Stimulated activated naive CD8-positive, alpha-beta T cell treated with anti-CD3 and anti-CD28 coated beads, Interleukin-15, amount 100 ng/mL, for 72 hours (primary cell): Measurements from ENCODE around the gene SMAD3.
A peak's percentile ranks its signal among the peaks of the same experiment; 100 is the strongest.

Experiments
- ATAC-seq: fragments of 150-1000 bp; cut with Tn5 transposase; 2 replicates; pipeline ENCODE4 v1.10.0; 2021; ENCODE audit warnings: mild to moderate bottlenecking, moderate library complexity
- DNase-seq, 2 donors: peaks; one replicate each; pipeline ENCODE4 v3.0.0; 2021 to 2022
- H3K27ac Mint-ChIP-seq, 2 donors: one replicate each; pipeline ENCODE4 v1.8.0; 2022; ENCODE audit warnings: mild to moderate bottlenecking in 2 of 2, mixed read lengths in 2 of 2, moderate library complexity in 2 of 2
- H3K27me3 Mint-ChIP-seq: one replicate; pipeline ENCODE4 v1.8.0; 2022; ENCODE audit warnings: mixed read lengths
- H3K4me1 Mint-ChIP-seq: one replicate; pipeline ENCODE4 v1.8.0; 2022; ENCODE audit warnings: mild to moderate bottlenecking, mixed read lengths
- H3K4me3 Mint-ChIP-seq, 2 donors: one replicate each; pipeline ENCODE4 v1.8.0; 2022; ENCODE audit warnings: mild to moderate bottlenecking in 2 of 2, mixed read lengths in 2 of 2, moderate library complexity in 1 of 2
- H3K9me3 Mint-ChIP-seq, 2 donors: one replicate each; pipeline ENCODE4 v1.8.0; 2022; ENCODE audit warnings: mixed read lengths in 2 of 2

The SMAD3 gene

DNA sequence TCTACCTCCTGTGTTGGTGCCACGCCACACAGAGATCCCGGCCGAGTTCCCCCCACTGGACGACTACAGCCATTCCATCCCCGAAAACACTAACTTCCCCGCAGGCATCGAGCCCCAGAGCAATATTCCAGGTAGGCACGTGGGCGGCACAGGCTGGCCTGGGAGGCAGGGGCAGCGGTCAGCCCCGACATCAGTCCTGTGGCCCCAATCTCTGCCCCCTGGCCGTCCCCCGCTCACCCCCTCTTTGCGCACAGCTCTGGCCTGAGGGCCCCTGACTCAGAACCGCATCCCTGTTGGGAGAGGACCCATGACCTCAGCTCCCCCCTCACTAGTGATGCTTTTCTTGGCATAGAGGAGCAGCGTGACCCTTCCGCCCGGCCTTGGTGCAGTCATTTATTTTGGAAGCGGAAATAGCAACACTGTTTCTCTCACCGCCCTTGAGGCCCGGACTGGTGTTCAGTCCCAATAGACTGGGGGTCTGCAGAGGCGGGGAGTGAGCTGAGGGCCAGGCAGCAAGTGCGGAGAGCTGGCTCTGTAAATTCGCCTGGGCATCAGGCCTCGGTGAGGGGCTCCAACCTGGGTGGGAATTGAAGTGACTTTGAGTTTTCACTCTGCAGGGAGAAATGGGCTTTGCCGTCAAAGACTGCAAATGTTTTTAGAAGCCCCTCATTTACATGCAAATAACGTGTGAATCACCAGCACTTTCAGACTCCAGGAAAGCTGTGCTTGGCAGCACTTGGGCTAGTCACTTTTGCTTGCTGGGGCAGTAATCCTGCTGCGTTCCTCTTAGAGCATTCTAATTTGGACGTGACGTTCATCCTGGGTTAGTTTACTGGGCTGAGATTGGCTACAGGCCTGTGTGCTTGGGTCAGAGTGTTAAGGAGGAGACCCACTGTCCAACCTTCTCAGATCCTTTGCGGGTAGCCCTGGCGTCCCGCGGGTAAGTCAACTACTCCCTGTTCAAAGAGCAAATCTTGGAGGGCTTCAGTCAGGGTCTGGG is 100.2 kb downstream of the SMAD3 start:
- H3K4me1 Mint-ChIP-seq, result peaks cover 17% of the 10 kb centered on the region
- no peaks in the 10 kb centered on the region for H3K27me3 Mint-ChIP-seq
- no peak for DNase-seq
- no peaks in the 10 kb centered on the region for H3K9me3 Mint-ChIP-seq
- H3K4me3 Mint-ChIP-seq, result no peak overlapping the region
- peak overlapping the region in 1 of 2 donors; percentile 67 for H3K27ac Mint-ChIP-seq
- no peak for ATAC-seq

DNA sequence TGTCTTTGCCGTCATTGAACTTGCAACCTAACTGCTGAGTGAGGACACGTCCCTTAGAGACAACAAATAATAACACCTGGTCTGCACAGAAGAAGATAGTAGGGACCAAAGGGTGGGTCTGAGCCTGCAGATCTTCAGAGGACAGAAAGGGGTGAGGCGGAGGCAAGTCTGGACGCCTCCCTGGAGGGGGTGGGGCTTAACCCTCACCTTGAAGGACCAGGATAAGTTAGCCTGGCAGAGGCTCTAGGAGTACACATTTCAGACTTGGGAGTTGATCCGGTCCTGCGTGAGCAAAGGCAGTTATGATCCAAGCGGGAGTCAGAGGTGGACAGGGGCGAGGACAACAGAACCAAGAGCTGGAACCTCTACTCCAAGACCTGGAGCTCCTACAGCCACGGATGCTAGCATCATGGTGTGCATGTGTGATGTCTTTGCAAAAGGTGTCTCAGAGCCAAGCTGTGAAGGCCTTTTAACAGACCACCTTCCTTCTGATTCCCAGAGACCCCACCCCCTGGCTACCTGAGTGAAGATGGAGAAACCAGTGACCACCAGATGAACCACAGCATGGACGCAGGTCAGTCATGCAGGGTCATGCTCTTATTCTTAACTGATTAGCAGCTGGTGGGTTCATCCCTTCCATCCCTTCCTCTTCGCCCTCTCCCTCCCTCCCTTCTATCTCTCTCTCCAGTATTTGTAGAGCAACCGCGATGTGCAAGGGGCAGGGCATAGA is 101.0 kb downstream of the SMAD3 start:
- DNase-seq, result no peak
- H3K4me1 Mint-ChIP-seq, result peaks cover 17% of the 10 kb centered on the region
- H3K9me3 Mint-ChIP-seq, result no peaks in the 10 kb centered on the region
- no peaks in the 10 kb centered on the region for H3K27me3 Mint-ChIP-seq
- ATAC-seq, result no peak
- H3K27ac Mint-ChIP-seq, result peak overlapping the region in 1 of 2 donors; percentile 64
- no peak overlapping the region for H3K4me3 Mint-ChIP-seq

DNA sequence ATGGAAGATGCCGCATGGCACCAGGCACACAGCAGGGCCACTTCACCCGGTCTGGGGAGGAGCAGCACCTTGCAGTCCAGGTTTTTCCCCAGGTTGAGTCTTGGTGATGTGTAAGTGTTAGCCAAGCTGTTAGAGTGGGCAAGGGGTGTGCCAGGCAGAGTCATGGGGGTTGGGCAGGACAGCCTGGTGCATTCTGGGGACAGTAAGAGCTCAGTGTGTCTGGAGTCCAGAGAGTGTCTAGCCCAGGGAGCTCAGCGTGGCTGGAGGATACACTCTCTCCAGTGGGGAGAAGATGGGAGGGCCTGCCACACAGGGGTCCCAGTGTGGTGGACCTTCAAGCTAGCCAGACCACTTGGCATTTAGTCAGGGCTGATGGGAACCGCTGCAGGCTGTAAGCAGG is 101.7 kb downstream of the SMAD3 start:
- peaks cover 17% of the 10 kb centered on the region for H3K4me1 Mint-ChIP-seq
- no peaks in the 10 kb centered on the region for H3K27me3 Mint-ChIP-seq
- peak overlapping the region in 1 of 2 donors; percentile 73 for H3K27ac Mint-ChIP-seq
- peak overlapping the region in 1 of 2 donors; percentile 4 for H3K4me3 Mint-ChIP-seq
- H3K9me3 Mint-ChIP-seq, result no peaks in the 10 kb centered on the region
- DNase-seq (no peak), ATAC-seq (no peak)

DNA sequence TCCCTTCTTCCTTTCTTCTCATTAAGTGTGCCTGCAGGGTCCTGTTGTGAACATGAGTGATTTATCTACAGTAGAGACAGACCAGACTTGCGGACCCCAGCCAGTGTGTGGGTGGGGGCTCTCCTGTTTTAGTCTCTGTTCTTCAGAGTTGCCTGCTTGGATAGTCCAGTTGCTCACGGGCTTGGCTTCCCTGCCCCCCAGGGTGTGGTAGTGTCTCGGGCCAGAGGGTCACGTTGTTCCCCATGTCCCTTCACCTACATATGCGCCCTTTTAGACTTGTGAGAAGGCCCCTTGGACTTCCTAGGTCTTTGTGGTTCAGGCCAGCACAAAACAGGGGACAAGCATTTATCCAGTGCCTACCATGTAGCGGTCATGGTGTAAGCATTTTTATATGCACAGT is 103.3 kb downstream of the SMAD3 start:
- Mint-ChIP-seq H3K9me3 (no peaks in the 10 kb centered on the region), H3K27me3 (no peaks in the 10 kb centered on the region), H3K4me1 (peaks cover 26% of the 10 kb centered on the region), H3K4me3 (peak overlapping the region in 1 of 2 donors; percentile 0), H3K27ac (no peak overlapping the region)
- ATAC-seq (no peak), DNase-seq (no peak)

DNA sequence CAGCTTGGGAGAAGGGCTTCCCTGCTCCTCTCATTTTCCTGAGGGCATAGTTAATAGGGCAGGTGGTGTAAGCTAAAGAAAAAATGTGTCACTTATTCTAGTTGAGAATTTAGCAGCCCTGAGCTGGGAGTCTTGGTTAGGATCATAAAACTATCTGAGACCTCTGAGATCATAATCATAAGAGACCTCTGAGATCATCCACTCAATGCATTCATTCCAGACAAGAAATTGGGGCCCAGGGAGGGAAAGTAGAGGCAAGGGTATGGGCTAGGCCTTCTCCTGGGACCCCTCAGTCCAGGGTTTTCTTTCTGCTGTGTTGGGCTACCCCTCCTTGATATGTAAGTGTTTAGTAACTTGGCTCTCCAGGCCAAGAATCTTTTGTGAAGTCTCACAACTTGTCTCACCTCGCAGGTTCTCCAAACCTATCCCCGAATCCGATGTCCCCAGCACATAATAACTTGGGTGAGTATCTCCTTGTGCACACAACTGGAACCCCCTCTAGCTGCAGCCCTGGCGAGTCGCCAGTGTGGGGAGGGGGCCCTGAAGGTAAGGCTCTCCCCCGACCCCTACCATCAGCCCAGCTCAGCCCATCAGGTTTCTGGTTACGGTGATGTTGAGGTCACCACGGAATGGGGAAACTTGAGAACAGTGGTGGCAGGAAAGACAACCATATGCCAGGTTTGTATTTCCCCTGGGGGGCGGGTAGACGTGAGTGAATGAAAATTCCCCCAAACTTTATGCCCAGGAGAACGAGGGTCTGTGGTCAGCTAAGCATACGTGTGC is 104.9 kb downstream of the SMAD3 start:
- ATAC-seq (no peak), DNase-seq (no peak)
- H3K4me3 Mint-ChIP-seq, result no peak overlapping the region
- H3K4me1 Mint-ChIP-seq, result peaks cover 42% of the 10 kb centered on the region
- no peak overlapping the region for H3K27ac Mint-ChIP-seq
- no peaks in the 10 kb centered on the region for H3K9me3 Mint-ChIP-seq
- H3K27me3 Mint-ChIP-seq, result no peaks in the 10 kb centered on the region

DNA sequence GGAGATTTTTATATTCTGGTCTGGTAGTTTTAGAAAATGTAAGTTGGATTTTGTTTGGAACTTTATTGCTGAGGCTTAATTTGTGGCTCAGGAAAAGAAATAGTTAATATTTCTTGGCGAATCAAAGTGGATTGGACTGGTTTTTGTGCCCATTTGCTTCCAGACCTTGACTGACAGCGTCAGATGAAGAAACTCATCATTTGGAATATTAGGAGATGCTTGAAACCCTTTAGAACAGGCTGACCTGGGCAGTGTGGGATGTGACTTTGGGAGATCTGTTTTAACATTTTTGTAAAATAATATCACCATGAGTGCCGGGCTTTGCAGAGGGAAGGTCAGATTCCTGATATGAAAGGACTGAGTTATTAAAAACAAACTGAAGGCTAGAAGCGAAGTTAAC is 106.1 kb downstream of the SMAD3 start:
- Mint-ChIP-seq H3K4me3 (no peak overlapping the region), H3K4me1 (peaks cover 54% of the 10 kb centered on the region), H3K9me3 (no peaks in the 10 kb centered on the region), H3K27me3 (no peaks in the 10 kb centered on the region), H3K27ac (no peak overlapping the region)
- DNase-seq (no peak), ATAC-seq (no peak)

DNA sequence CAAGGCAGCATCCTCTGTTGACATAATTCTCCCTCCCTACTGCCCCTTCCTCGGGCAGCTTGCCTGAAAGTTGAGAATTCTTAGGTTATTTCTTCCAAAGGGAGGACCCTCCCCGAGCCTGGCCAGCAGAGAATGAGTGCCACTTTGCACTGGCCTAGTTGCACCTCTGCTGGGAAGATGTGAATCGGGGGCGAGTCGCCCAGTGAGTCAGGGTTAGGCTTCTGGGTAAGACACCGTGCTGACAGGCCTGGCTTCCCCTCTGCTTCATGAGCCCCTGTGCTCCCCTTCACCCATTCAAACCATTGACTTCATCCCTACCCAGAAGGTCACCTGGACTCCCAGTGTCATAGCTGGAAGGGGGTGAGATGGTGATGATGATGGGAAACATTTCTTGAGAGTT is 106.8 kb downstream of the SMAD3 start:
- H3K4me3 Mint-ChIP-seq, result no peak overlapping the region
- no peak for DNase-seq
- H3K27ac Mint-ChIP-seq, result no peak overlapping the region
- no peak for ATAC-seq
- no peaks in the 10 kb centered on the region for H3K27me3 Mint-ChIP-seq
- H3K4me1 Mint-ChIP-seq, result peaks cover 57% of the 10 kb centered on the region
- no peaks in the 10 kb centered on the region for H3K9me3 Mint-ChIP-seq

DNA sequence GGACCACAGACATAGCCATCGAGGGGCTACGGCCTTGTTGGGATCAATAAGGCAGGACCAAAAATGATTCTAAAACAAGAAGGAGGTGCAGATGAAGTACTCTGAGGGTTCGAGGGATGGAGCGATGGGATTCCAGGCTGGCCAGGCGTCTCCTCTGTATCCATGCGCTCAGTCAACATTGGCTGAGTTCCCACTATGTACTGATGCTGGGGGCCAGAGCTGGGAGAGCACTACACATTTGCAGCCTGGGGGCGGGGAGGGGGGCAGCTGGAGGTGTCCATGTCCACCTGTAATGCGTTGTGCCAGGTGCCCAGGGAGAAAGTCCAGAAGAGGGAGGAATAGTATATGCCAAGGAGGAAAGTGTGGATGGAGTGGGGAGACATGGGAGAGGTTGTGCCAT is 107.6 kb downstream of the SMAD3 start:
- peaks cover 57% of the 10 kb centered on the region for H3K4me1 Mint-ChIP-seq
- ATAC-seq (no peak), DNase-seq (no peak)
- H3K4me3 Mint-ChIP-seq, result no peak overlapping the region
- H3K27me3 Mint-ChIP-seq, result no peaks in the 10 kb centered on the region
- peak overlapping the region; percentile 16 to 64 for H3K27ac Mint-ChIP-seq
- no peaks in the 10 kb centered on the region for H3K9me3 Mint-ChIP-seq

DNA sequence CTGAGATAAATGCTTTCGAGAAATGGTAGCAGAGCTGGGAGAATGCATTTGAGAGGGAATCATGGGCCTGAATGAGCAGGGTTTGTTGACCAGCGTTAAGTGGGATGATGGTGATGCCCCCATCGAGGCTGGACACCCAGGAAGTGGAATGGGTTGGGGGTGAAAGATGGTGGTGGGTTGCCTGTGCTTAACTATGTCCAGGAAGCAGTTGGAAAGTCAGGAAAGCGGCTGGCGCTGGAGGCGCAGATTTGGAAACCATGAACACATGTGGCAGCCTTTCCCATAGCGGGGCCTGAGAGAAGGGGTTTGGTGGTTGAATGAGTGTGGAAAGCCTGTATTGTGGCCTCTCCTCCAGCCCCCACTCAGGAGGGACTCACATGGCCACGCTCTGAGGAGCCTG is 108.4 kb downstream of the SMAD3 start:
- DNase-seq (no peak), ATAC-seq (no peak)
- peaks cover 52% of the 10 kb centered on the region for H3K4me1 Mint-ChIP-seq
- H3K4me3 Mint-ChIP-seq, result no peak overlapping the region
- peak overlapping the region in 1 of 2 donors; percentile 3 for H3K27ac Mint-ChIP-seq
- no peaks in the 10 kb centered on the region for H3K9me3 Mint-ChIP-seq
- H3K27me3 Mint-ChIP-seq, result no peaks in the 10 kb centered on the region

DNA sequence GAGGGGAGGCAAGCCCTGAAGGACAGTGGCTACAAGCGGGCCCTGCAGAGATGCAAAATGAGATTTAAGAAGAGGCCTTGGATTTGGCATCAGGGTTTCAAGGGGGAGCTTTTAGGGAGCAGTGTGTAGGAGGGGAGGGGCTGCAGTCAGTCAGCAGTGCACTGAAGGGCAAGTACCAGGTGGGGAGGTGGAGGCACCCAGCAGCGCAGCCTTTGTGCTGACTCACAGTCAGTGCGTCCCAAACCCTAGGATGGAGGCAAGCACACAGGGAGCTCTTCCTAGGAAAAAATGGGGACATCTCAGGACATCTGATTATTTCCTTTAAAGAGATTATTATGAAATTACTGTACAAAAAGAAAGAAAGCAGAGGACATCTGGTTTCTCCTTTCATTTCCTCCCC is 109.0 kb downstream of the SMAD3 start:
- Mint-ChIP-seq H3K27me3 (no peaks in the 10 kb centered on the region), H3K9me3 (no peaks in the 10 kb centered on the region), H3K27ac (peak overlapping the region in 1 of 2 donors; percentile 85), H3K4me1 (peaks cover 53% of the 10 kb centered on the region), H3K4me3 (peak overlapping the region; percentile 10 to 70)
- no peak for ATAC-seq
- DNase-seq, result no peak

DNA sequence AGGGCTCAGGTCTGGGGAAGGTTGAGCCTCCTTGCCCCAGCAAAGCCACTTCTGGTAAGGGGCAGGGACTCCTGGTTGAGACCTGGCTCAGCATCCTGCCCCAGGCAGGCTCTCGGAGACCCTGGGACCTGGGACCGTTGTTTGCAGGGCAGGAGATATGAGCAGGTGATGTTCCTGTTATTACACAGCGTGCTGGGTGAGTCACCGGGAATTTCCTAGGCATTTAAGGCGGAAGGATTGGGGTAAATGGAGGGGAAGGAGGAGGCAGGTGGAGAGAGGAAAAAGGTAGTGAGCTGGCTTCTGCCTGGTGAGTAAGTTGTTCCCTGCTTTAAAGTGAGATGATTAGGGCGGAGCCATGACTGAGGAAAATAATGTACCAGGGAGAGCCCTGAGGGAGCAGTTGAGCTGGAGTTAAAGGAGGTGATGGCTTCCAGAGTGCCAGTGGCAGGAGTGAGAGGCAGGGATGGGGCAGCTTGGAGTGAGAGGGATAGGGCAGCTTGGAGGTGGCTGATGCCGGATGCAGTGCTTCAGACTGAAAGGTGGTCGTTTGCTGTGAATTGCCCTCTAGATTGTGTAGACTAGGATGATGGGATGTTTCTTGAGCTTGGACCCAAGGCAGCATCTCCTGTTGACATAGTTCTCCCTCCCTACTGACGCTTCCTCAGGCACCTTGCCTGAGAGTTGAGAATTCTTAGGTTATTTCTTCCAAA is 109.6 kb downstream of the SMAD3 start:
- DNase-seq (no peak), ATAC-seq (peak; percentile 18)
- Mint-ChIP-seq H3K4me3 (peak overlapping the region; percentile 40 to 70), H3K27me3 (no peaks in the 10 kb centered on the region), H3K27ac (peak overlapping the region; percentile 85 to 89), H3K4me1 (peaks cover 53% of the 10 kb centered on the region), H3K9me3 (no peaks in the 10 kb centered on the region)

DNA sequence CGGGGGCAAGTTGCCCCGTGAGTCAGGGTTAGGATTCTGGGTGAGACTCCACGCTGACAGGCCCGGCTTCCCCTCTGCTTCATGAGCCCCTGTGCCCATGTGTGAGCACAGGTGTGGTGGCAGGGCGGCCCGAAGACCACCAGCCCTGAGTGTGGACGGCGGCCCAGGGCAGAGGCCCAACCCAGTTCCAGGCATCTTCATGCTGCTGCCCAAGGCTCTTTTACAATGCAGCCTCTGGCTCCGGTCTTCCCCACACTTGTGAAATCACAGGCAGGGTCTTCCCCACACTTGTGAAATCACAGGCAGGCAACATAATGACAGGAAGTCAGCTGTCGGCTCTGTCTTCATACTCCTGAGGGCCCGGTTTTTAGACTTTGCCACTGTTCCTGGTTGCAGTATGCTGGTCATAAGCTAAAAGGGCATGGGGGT is 110.3 kb downstream of the SMAD3 start:
- Mint-ChIP-seq H3K9me3 (no peaks in the 10 kb centered on the region), H3K4me1 (peaks cover 49% of the 10 kb centered on the region), H3K27me3 (no peaks in the 10 kb centered on the region), H3K4me3 (peak overlapping the region; percentile 40 to 57), H3K27ac (peak overlapping the region in 1 of 2 donors; percentile 56)
- ATAC-seq, result peak; percentile 95
- peak in 1 of 2 donors; percentile 50 for DNase-seq

DNA sequence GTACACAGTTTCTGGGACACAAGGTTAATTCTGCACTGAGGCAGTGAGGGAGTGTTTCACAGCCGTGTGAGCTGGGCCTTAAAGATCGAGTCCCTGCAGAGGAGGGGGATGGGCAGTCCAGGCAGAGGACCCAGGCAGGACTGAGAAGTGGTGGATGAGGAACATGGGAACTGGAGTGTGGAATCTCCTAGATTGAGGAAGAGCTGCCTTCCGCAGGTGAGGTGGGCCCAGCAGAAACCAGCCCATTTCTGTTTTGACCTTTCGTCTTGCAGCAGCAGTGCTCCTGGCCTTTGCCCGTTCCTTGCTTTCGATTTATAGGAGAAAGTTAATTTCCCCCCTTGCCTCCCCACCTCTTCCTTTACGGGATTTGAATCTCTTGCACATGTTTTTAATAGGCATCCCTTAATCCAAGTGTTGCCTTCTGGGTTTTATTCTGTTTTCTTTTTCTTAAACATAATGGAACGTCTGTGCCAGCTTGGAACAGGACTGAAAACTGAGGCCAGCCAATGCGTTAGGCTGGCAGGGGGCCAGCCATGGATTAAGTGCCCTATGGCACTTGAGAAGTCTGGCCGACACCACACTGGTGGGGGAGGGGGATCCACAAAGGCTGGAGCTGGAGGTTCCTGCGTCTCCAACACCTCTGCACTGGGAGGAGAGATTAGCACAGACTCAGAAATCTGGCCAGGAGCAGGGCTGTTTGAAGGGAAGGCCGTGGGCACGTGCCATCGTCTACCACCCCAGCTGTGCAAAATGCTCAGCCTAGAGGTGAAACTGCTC is 111.0 kb downstream of the SMAD3 start:
- Mint-ChIP-seq H3K4me1 (peaks cover 49% of the 10 kb centered on the region), H3K9me3 (no peaks in the 10 kb centered on the region), H3K4me3 (no peak overlapping the region), H3K27ac (peak overlapping the region in 1 of 2 donors; percentile 56), H3K27me3 (no peaks in the 10 kb centered on the region)
- ATAC-seq (no peak), DNase-seq (no peak)

DNA sequence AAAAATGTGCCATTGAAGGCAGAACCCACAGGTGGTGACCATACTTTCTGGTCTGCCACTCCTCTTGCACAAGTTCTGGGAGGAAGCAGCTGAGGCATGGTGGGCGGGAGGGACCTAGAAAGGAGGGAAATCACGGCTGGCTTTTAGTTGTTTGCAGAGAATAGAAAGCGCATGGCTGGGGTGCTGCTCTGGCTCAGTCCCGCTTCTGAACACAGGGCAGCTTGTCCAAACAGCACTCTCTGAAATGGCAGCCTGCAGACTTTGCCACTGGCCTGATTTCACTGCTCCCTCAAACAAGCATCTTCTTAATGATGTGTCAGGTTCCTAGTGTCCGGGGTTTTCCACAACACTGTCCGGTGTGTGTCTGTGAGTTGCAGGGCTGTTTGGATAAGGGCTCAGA is 112.3 kb downstream of the SMAD3 start:
- Mint-ChIP-seq H3K4me3 (no peak overlapping the region), H3K27ac (no peak overlapping the region), H3K27me3 (no peaks in the 10 kb centered on the region), H3K4me1 (peaks cover 49% of the 10 kb centered on the region), H3K9me3 (no peaks in the 10 kb centered on the region)
- DNase-seq (no peak), ATAC-seq (no peak)
